HS-5 (cell line): ENCODE data around the gene RFX5.
"Not testable (repeated sequence)": the region's sequence is repeated elsewhere in the genome, so short reads cannot be mapped to it uniquely, and the experiment has no call there.

Experiments
- DNase-seq: peaks from one replicate; pipeline ENCODE4 v3.0.0-alpha.2; 2012; ENCODE audit warnings: low read depth

Gene RFX5

GRCh38 chr1:151362308-151363155 lies 15.5 kb upstream of the RFX5 start:
- DNase-seq: no peak

GRCh38 chr1:151361883-151362282 lies 14.8 kb upstream of the RFX5 start:
- no peak for DNase-seq

GRCh38 chr1:151356696-151357095 lies 9.6 kb upstream of the RFX5 start:
- DNase-seq: no peak

GRCh38 chr1:151352021-151352718 lies 5.1 kb upstream of the RFX5 start:
- DNase-seq: no peak

- not testable (repeated sequence) for DNase-seq
These were observed 3.3 kb upstream of the RFX5 start for GRCh38 chr1:151350323-151350722.

GRCh38 chr1:151347523-151348246 lies 633 bp upstream of the RFX5 start:
- no peak for DNase-seq

GRCh38 chr1:151346082-151346768 lies 827 bp downstream of the RFX5 start:
- DNase-seq: no peak

GRCh38 chr1:151344291-151344690 lies 2.8 kb downstream of the RFX5 start:
- DNase-seq: no peak

- no peak for DNase-seq
These were observed 3.5 kb downstream of the RFX5 start for GRCh38 chr1:151343587-151343986.

- DNase-seq: no peak
These were observed 4.5 kb downstream of the RFX5 start for GRCh38 chr1:151342569-151342968.

- no peak for DNase-seq
These were observed 5.0 kb downstream of the RFX5 start for GRCh38 chr1:151342021-151342420.

- peak; percentile 65 for DNase-seq
These were observed 5.9 kb downstream of the RFX5 start for GRCh38 chr1:151340870-151341754.

- no peak for DNase-seq
These were observed 10.5 kb downstream of the RFX5 start for GRCh38 chr1:151336556-151336955.

GRCh38 chr1:151334822-151335221 lies 12.2 kb downstream of the RFX5 start:
- no peak for DNase-seq

GRCh38 chr1:151327903-151328674 lies 19.0 kb downstream of the RFX5 start:
- DNase-seq: no peak

GRCh38 chr1:151327223-151327902 lies 19.7 kb downstream of the RFX5 start, which contains the start of gene PI4KB:
PI4KB (minus strand) TSS chr1:151327416; CDS start chr1:151316481, 10,935 bp downstream.
- peak; percentile 96 for DNase-seq

GRCh38 chr1:151326619-151327222 lies 20.3 kb downstream of the RFX5 start:
- no peak for DNase-seq

GRCh38 chr1:151325646-151326429 lies 21.2 kb downstream of the RFX5 start:
- no peak for DNase-seq
